Kidney (tissue), 14 donors: ENCODE data around the gene PTH1R. TPM values are rescaled to one million over a fixed set of nuclear protein-coding genes. Genes with fewer than 3 reads are reported as not detected.

Experiments
- DNase-seq, 5 donors: peaks; one replicate each; pipeline ENCODE4 v3.0.0-alpha.2; 2013 to 2020
- FAIRE-seq: peaks from 2 replicates; lab custom pipeline; 2012; peaks lifted over from hg19 to GRCh38; lab: Jason Lieb, UNC
- H3K27ac ChIP-seq, 2 donors: one replicate each; pipeline ENCODE4 v1.7.0; 2013; ENCODE audit warnings: low read depth in 2 of 2, low read length in 2 of 2, inconsistent platforms in 1 of 2
- H3K27me3 ChIP-seq: one replicate; pipeline ENCODE4 v1.7.1; 2013; ENCODE audit warnings: low read length, inconsistent platforms; ENCODE audit not compliant: control insufficient read depth, insufficient read depth
- H3K36me3 ChIP-seq, 3 donors: one replicate each; pipeline versions ENCODE4 v1.7.0 to v1.7.1; 2013; ENCODE audit warnings: low read length in 3 of 3, control low read depth in 1 of 3, inconsistent platforms in 1 of 3; ENCODE audit not compliant: insufficient read depth in 3 of 3, control insufficient read depth in 2 of 3
- H3K4me1 ChIP-seq, 3 donors: one replicate each; pipeline versions ENCODE4 v1.7.0 to v1.7.1; 2013; ENCODE audit warnings: low read length in 3 of 3, inconsistent platforms in 1 of 3, low read depth in 1 of 3; ENCODE audit not compliant: control insufficient read depth in 2 of 3, insufficient read depth in 2 of 3
- H3K4me3 ChIP-seq, 3 donors: one replicate each; pipeline versions ENCODE4 v1.7.0 to v1.8.1; 2013; ENCODE audit warnings: low read length in 3 of 3, control low read depth in 1 of 3, inconsistent platforms in 1 of 3
- H3K9ac ChIP-seq, 3 donors: one replicate each; pipeline versions ENCODE4 v1.7.0 to v1.7.1; 2013; ENCODE audit warnings: low read length in 3 of 3, control low read depth in 1 of 3, inconsistent platforms in 1 of 3
- H3K9me3 ChIP-seq, 3 donors: one replicate each; pipeline versions ENCODE4 v1.7.0 to v1.7.1; 2013; ENCODE audit warnings: low read length in 3 of 3, control low read depth in 1 of 3, inconsistent platforms in 1 of 3; ENCODE audit not compliant: control insufficient read depth in 2 of 3, insufficient read depth in 1 of 3
- CTCF ChIP-seq: IDR thresholded peaks from 3 replicates; pipeline ENCODE4 v1.5.1; 2012; ENCODE audit warnings: mild to moderate bottlenecking, moderate library complexity, borderline replicate concordance; ENCODE audit not compliant: insufficient read depth; ENCODE audit errors: extremely low read depth
- intact Hi-C: fragments of 100-400 bp; cut with DNase I; formaldehyde crosslinking; loops from one replicate; pipeline ENCODE4 v1.11.1; 2022
- polyA plus RNA-seq: library from polyadenylated mRNA; stranded (reverse); fragments of 350-450 nt; fragmentation: Illumina TruSeq; extraction: RNeasy Lipid Tissue Mini Kit (QIAGEN cat#74804); gene quantifications from one replicate; pipeline ENCODE4 v1.2.3, GENCODE V29; 2014; ENCODE audit warnings: low read depth, low replicate concordance; ENCODE audit not compliant: insufficient read depth
- total RNA-seq: library from RNA; stranded (reverse); fragmentation: NEBNext Ultra II Directional; extraction: Animal tissue kit (Norgen Biotek cat#: 25700); gene quantifications from one replicate; pipeline ENCODE4 v1.2.1, GENCODE V29; 2021
- donor health status: control.
- donor health status: control.
- donor health status: control.
- donor health status: control.
- donor health status: control.
- donor health status: DM: yes; HTN: yes; CAD: no.
- donor health status: Normal renal cell carcinoma (clear cell type).

Gene PTH1R
- total and polyA plus RNA-seq, 2 donors from 2014 or later: 286 to 1,885 TPM

- peaks cover 2 to 77% (median 51%) of the 10 kb centered on the region in 3 donors for H3K4me1 ChIP-seq
- DNase-seq (peak in 1 of 5 donors; percentile 38), FAIRE-seq (no peak)
- H3K4me3 ChIP-seq: no peak overlapping the region
- intact Hi-C loops: no loop called here
- H3K27me3 ChIP-seq: no peaks in the 10 kb centered on the region
- H3K9ac ChIP-seq: no peak overlapping the region
- TF ChIP-seq CTCF: no peak
- no peaks in the 10 kb centered on the region for H3K9me3 ChIP-seq
- H3K27ac ChIP-seq: peak overlapping the region; percentile 30 to 65
- H3K36me3 ChIP-seq: peaks cover 0 to 34% (median 18%) of the 10 kb centered on the region in 3 donors
Measured at GRCh38 chr3:46939578-46940445, 62.3 kb downstream of the PTH1R start.

- no peaks in the 10 kb centered on the region for H3K9me3 ChIP-seq
- H3K9ac ChIP-seq: peak overlapping the region in 1 of 3 donors; percentile 51
- peak overlapping the region in 1 of 3 donors; percentile 9 for H3K4me3 ChIP-seq
- H3K4me1 ChIP-seq: peaks cover 4 to 76% (median 54%) of the 10 kb centered on the region in 3 donors
- peak in 1 of 5 donors; percentile 71 for DNase-seq
- H3K27ac ChIP-seq: peak overlapping the region; percentile 85 to 97
- no peak for TF ChIP-seq CTCF
- peaks cover 0 to 32% (median 14%) of the 10 kb centered on the region in 3 donors for H3K36me3 ChIP-seq
- no peak for FAIRE-seq
- intact Hi-C loops: no loop called here
- no peaks in the 10 kb centered on the region for H3K27me3 ChIP-seq
Measured at GRCh38 chr3:46942076-46942475, 64.6 kb downstream of the PTH1R start.

GRCh38 chr3:46942481-46943236 lies 65.1 kb downstream of the PTH1R start:
- Histone ChIP-seq H3K27me3 (no peaks in the 10 kb centered on the region), H3K9me3 (no peaks in the 10 kb centered on the region), H3K4me1 (peaks cover 4 to 80% (median 60%) of the 10 kb centered on the region in 3 donors), H3K36me3 (peaks cover 0 to 26% (median 12%) of the 10 kb centered on the region in 3 donors), H3K9ac (peak overlapping the region in 2 of 3 donors; percentile 50 to 65), H3K27ac (peak overlapping the region; percentile 85 to 97), H3K4me3 (peak overlapping the region in 2 of 3 donors; percentile 9 to 44)
- TF ChIP-seq CTCF: no peak
- FAIRE-seq (no peak), DNase-seq (peak in 1 of 5 donors; percentile 63)
- intact Hi-C loops: no loop called here
